Mucosa of descending colon (tissue), 3 donors: Measurements from ENCODE around the gene OR52A5. TPM values are rescaled to one million over a fixed set of nuclear protein-coding genes. Genes with fewer than 3 reads are reported as not detected.
"Not testable (repeated sequence)": the region's sequence is repeated elsewhere in the genome, so short reads cannot be mapped to it uniquely, and the experiment has no call there.

Experiments used
- ATAC-seq: fragments of 200-7000 bp; cut with Tn5 transposase; one replicate; pipeline ENCODE4 v1.9.1; 2020; ENCODE audit warnings: mild to moderate bottlenecking, moderate library complexity
- DNase-seq, 3 donors: peaks; one replicate each; pipeline ENCODE4 v3.0.0-alpha.2; 2020
- H3K36me3 ChIP-seq: fragments of 200-600 bp; one replicate; pipeline ENCODE4 v1.8.0; 2021; ENCODE audit warnings: low read depth, mild to moderate bottlenecking
- H3K4me1 ChIP-seq: fragments of 200-600 bp; one replicate; pipeline ENCODE4 v1.8.0; 2021; ENCODE audit warnings: low read depth, mild to moderate bottlenecking
- H3K4me3 ChIP-seq: fragments of 200-600 bp; one replicate; pipeline ENCODE4 v1.8.0; 2021; ENCODE audit warnings: mild to moderate bottlenecking
- H3K9me3 ChIP-seq: fragments of 200-600 bp; one replicate; pipeline ENCODE4 v1.8.0; 2021; ENCODE audit warnings: mild to moderate bottlenecking
- intact Hi-C, 2 donors: fragments of 100-400 bp; cut with DNase I in 1 of 2; cut with micrococcal nuclease in 1 of 2; formaldehyde crosslinking; loops; one replicate each; pipeline versions ENCODE4 v1.11.0 to v1.11.1; 2022; cut with DNase I, micrococcal nuclease
- total RNA-seq, 3 donors: library from RNA; stranded (reverse); fragmentation: NEBNext Ultra II Directional in 2 of 3; extraction: Animal tissue kit (Norgen Biotek cat#: 25700) in 2 of 3; gene quantifications; one replicate each; pipeline versions ENCODE4 v1.2.1 to v1.2.4, GENCODE V29; 2021 to 2023
- TF ChIP-seq, protein P1 (sequence below): fragments of 200-600 bp; IDR thresholded peaks from one replicate; pipeline ENCODE4 v1.8.0; 2022; ENCODE audit warnings: antibody characterized with exemption, mild to moderate bottlenecking
- donor health status: DM: no; HTN: no; CAD: no; lungs with moderate emphysema.
- donor health status: DM: no; HTN: no; CAD: no.
- donor health status: DM: no; HTN: yes; CAD: no.

Gene OR52A5
- total RNA-seq, 3 donors from 2014 or later = not detected

DNA sequence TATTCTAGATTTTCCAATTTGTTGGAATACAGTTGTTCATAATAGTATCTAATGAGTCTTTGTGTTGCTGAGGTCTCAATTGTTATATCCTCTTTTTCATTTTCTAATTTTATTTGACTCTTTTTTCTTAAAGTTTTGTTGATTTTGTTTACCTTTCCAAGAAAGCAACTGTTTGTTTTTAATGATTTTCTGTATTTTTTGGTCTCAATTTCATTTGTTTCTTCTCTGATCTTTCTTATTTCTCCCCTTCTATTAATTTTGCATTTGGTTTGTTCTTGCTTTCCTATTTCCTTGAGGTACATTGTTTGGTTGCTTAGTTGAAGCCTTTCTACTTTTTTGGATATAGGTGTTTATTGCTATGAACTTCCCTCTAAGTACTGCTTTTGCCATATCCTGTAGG, 21.6 kb upstream of the OR52A5 start:
- H3K9me3 ChIP-seq = no peaks in the 10 kb centered on the region
- no peak for ATAC-seq
- no peaks in the 10 kb centered on the region for H3K36me3 ChIP-seq
- no peak overlapping the region for H3K4me3 ChIP-seq
- no peak for DNase-seq
- no peaks in the 10 kb centered on the region for H3K4me1 ChIP-seq
- intact Hi-C loops = no loop called here
- TF ChIP-seq, protein P1, sequence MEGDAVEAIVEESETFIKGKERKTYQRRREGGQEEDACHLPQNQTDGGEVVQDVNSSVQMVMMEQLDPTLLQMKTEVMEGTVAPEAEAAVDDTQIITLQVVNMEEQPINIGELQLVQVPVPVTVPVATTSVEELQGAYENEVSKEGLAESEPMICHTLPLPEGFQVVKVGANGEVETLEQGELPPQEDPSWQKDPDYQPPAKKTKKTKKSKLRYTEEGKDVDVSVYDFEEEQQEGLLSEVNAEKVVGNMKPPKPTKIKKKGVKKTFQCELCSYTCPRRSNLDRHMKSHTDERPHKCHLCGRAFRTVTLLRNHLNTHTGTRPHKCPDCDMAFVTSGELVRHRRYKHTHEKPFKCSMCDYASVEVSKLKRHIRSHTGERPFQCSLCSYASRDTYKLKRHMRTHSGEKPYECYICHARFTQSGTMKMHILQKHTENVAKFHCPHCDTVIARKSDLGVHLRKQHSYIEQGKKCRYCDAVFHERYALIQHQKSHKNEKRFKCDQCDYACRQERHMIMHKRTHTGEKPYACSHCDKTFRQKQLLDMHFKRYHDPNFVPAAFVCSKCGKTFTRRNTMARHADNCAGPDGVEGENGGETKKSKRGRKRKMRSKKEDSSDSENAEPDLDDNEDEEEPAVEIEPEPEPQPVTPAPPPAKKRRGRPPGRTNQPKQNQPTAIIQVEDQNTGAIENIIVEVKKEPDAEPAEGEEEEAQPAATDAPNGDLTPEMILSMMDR = no peak

- Histone ChIP-seq H3K4me3 (no peak within 1 kb of the TSS), H3K4me1 (no peaks in the 10 kb centered on the region), H3K9me3 (no peaks in the 10 kb centered on the region), H3K36me3 (no peaks in the 10 kb centered on the region)
- no peak for DNase-seq
- no peak for ATAC-seq
- TF ChIP-seq, protein P1 = no peak
- intact Hi-C loops = no loop called here
These were observed 16.5 kb upstream of the OR52A5 start, which contains the start of gene OR52A1 for GRCh38 chr11:5154657-5155056. Gene OR52A1, minus strand, starts transcription at chr11:5154757. Its CDS starts 2,388 bp downstream, at chr11:5152369.

GRCh38 chr11:5153574-5154431, 15.6 kb upstream of the OR52A5 start:
- ATAC-seq (no peak), DNase-seq (no peak)
- TF ChIP-seq, protein P1 = no peak
- no peak overlapping the region for H3K4me3 ChIP-seq
- no peaks in the 10 kb centered on the region for H3K9me3 ChIP-seq
- no peaks in the 10 kb centered on the region for H3K36me3 ChIP-seq
- intact Hi-C loops = no loop called here
- H3K4me1 ChIP-seq = no peaks in the 10 kb centered on the region

- TF ChIP-seq, protein P1 = no peak
- Histone ChIP-seq H3K4me1 (no peaks in the 10 kb centered on the region), H3K4me3 (no peak overlapping the region), H3K36me3 (no peaks in the 10 kb centered on the region), H3K9me3 (no peaks in the 10 kb centered on the region)
- no peak for ATAC-seq
- DNase-seq = no peak
- intact Hi-C loops = no loop called here
These were observed 13.6 kb upstream of the OR52A5 start for GRCh38 chr11:5151713-5152153.

DNA sequence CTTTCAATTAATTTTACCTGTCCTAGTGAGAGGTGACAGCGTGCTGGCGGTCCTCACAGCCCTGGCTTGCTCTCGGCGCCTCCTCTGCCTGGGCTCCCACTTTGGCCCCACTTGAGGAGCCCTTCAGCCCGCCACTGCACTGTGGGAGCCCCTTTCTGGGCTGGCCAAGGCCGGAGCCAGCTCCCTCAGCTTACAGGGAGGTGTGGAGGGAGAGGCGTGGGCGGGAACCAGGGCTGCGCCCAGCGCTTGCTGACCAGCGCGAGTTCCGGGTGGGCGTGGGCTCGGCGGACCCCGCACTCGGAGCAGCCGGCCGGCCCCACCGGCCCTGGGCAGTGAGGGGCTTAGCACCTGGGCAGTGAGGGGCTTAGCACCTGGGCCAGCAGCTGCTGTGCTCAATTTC, 6.0 kb upstream of the OR52A5 start:
- intact Hi-C loops = not testable (repeated sequence)

DNA sequence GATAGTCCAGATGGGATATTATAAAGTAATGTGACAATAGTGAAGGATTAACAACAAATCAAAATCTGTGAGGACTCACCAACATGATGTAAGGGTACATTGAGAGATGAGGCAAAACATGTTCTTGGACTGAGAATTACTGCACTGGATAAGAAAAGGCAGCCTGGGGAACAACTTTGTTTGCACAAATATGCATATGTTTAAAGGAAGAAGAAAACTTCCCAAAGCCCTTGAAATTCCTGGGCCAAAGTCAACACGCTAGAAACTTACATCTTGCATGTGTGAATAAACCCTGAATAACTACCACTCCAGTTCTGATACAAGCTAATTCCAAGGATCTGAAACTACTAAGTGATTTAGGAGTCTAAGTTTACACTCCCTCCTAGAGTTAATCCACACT, 1.1 kb downstream of the OR52A5 start:
- no peaks in the 10 kb centered on the region for H3K9me3 ChIP-seq
- no peak for DNase-seq
- no peak for ATAC-seq
- no peaks in the 10 kb centered on the region for H3K4me1 ChIP-seq
- TF ChIP-seq, protein P1 = no peak
- no peaks in the 10 kb centered on the region for H3K36me3 ChIP-seq
- intact Hi-C loops = no loop called here
- no peak overlapping the region for H3K4me3 ChIP-seq

More for the DNA sequence above, 6.0 kb upstream of the OR52A5 start:
- H3K9me3 ChIP-seq, ATAC-seq, H3K4me1 ChIP-seq, H3K36me3 ChIP-seq, DNase-seq, H3K4me3 ChIP-seq: not testable (repeated sequence)
